ENCODE data around the gene VSTM4. TPM values are rescaled to one million over a fixed set of nuclear protein-coding genes. Genes with fewer than 3 reads are reported as not detected.
A peak's percentile ranks its signal among the peaks of the same experiment; 100 is the strongest.

VSTM4 gene
- total and polyA plus RNA-seq, 2 of the 4 experiments (the other 2 are of a cell fraction): 2.4 to 2.9 TPM

- Histone ChIP-seq H2AK5ac (ENCODE audit: low read depth, low read length) (peak overlapping the region; percentile 89), H3K23ac (ENCODE audit: low read depth, low read length) (peak overlapping the region; percentile 67; the same call in 1 of the 2 replicates), H3K56ac (ENCODE audit: extremely low read depth, insufficient read depth, low read length) (no peak overlapping the region), H2BK5ac (ENCODE audit: low read depth, low read length, poor library complexity, severe bottlenecking) (no peak overlapping the region), H3K36me3 (ENCODE audit: control insufficient read depth, insufficient read depth, low read length) (no peaks in the 10 kb centered on the region), H2BK15ac (ENCODE audit: low read depth, low read length) (peak overlapping the region; percentile 92; the same call in 2 of the 3 replicates), H2AFZ (replicated peaks; ENCODE audit: low read length, poor library complexity) (peak overlapping the region; percentile 40), H4K91ac (ENCODE audit: insufficient read depth, low read depth, low read length) (peak overlapping the region; percentile 80), H3K9me3 (ENCODE audit: control insufficient read depth, insufficient read depth, low read length) (no peaks in the 10 kb centered on the region), H4K5ac (ENCODE audit: low read depth, low read length) (no peak overlapping the region), H3K4ac (ENCODE audit: low read depth, low read length) (peak overlapping the region; percentile 77), H4K8ac (ENCODE audit: low read depth in 2 of 2, low read length in 2 of 2) (peak overlapping the region in 1 of 2 experiments; percentile 29; a peak in 1 of 4 replicates), H3K4me2 (ENCODE audit: low read depth, low read length) (no peak overlapping the region), H3K9me1 (ENCODE audit: insufficient read depth, low read length) (peaks cover 8% of the 10 kb centered on the region), H2AK9ac (replicated peaks; ENCODE audit: low read depth, low read length, poor library complexity) (peak overlapping the region; percentile 74), H4K20me1 (ENCODE audit: insufficient read depth, low read length) (no peaks in the 10 kb centered on the region), H3K18ac (ENCODE audit: low read depth, low read length) (0 out of 2 replicates have a peak overlapping the region, but pooled peaks have one; percentile 7), H3K4me3 (ENCODE audit: insufficient read depth, low read depth, low read length) (no peak overlapping the region), H3K14ac (replicated peaks; ENCODE audit: low read depth, low read length) (peak overlapping the region; percentile 68; the same call in 1 of the 2 replicates), H3K79me1 (ENCODE audit: low read depth in 1 of 2, low read length in 2 of 2) (no peaks in the 10 kb centered on the region), H3K27ac (ENCODE audit: insufficient read depth, low read length) (no peak overlapping the region), H3K9ac (ENCODE audit: low read depth, low read length) (no peak overlapping the region), H2BK120ac (ENCODE audit: low read depth, low read length) (peak overlapping the region; percentile 84), H2BK20ac (ENCODE audit: low read depth, low read length) (peak overlapping the region; percentile 83), H3K4me1 (ENCODE audit: control insufficient read depth, insufficient read depth, low read length) (peaks cover 2% of the 10 kb centered on the region), H3K27me3 (ENCODE audit: control insufficient read depth, insufficient read depth, low read length) (no peaks in the 10 kb centered on the region)
- intact Hi-C loops (cut with micrococcal nuclease): no loop called here
- ChIA-PET CTCF (no interaction called here), POLR2A (ENCODE audit: unreplicated experiment) (no interaction called here)
- TF ChIP-seq POLR2A (IDR thresholded peaks at IDR 0.05; ENCODE audit: low read depth, low read length) (no peak), CEBPB (IDR thresholded peaks at IDR 0.05; ENCODE audit: low read depth, low read length) (peak; percentile 86), RAD21 (IDR thresholded peaks at IDR 0.05; ENCODE audit: low read length) (no peak)
- in situ Hi-C loops (cut with MboI; ENCODE audit: low sequenced_read_pairs): no loop called here
- ATAC-seq (ENCODE audit: low read depth) (peak; percentile 81), DNase-seq (peak; percentile 79)
- no CpG with 5 or more reads among the region's 1 CpG for WGBS, 2 experiments (ENCODE audit: extremely low coverage in 2 of 2, insufficient read length in 1 of 2)
- dilution Hi-C loops (cut with HindIII; ENCODE audit: low sequenced_read_pairs, unreplicated experiment): no loop called here
- no TSS peak for BruUV-seq (replicated peaks)
Observed at GRCh38 chr10:49153971-49154370, 38.6 kb upstream of the VSTM4 start.
